Activated B cell treated with CpG ODN at 0.5 μM for 24 hours (primary cell): ENCODE measurements around the gene AXIN1. TPM values are rescaled to one million over a fixed set of nuclear protein-coding genes. Genes with fewer than 3 reads are reported as not detected.

ENCODE experiments used
- ATAC-seq: fragments of 200-7000 bp; cut with Tn5 transposase; one replicate; pipeline ENCODE4 v1.10.0; 2021; ENCODE audit warnings: low read depth, mild to moderate bottlenecking, moderate library complexity
- CTCF ChIA-PET: fragments of 350-600 bp; sonication (Branson Sonifier 250); formaldehyde crosslinking; loops from one replicate; lab custom pipeline; 2021; ENCODE audit warnings: antibody characterized with exemption; lab: Charles Lee
- POLR2A ChIA-PET: fragments of 350-600 bp; sonication (Branson Sonifier 250); formaldehyde crosslinking; loops from one replicate; lab custom pipeline; 2021; ENCODE audit warnings: antibody characterized with exemption; lab: Charles Lee
- DNase-seq: peaks from one replicate; pipeline ENCODE4 v3.0.0; 2022
- H3K27ac Mint-ChIP-seq: one replicate; pipeline ENCODE4 v1.8.0; 2020; ENCODE audit warnings: mixed read lengths
- H3K27me3 Mint-ChIP-seq: one replicate; pipeline ENCODE4 v1.8.0; 2021; ENCODE audit warnings: mixed read lengths
- H3K36me3 Mint-ChIP-seq: one replicate; pipeline ENCODE4 v1.8.0; 2021; ENCODE audit warnings: low read depth, mixed read lengths
- H3K4me1 Mint-ChIP-seq: one replicate; pipeline ENCODE4 v1.8.0; 2021; ENCODE audit warnings: mixed read lengths
- H3K4me3 Mint-ChIP-seq: one replicate; pipeline ENCODE4 v1.8.0; 2020; ENCODE audit warnings: mild to moderate bottlenecking, mixed read lengths
- H3K9me3 Mint-ChIP-seq: one replicate; pipeline ENCODE4 v1.8.0; 2020; ENCODE audit warnings: mixed read lengths
- CTCF ChIP-seq: fragments of 200-600 bp; IDR thresholded peaks from one replicate; pipeline ENCODE4 v1.8.0; 2022; ENCODE audit warnings: antibody characterized with exemption, mild to moderate bottlenecking
- intact Hi-C: fragments of 100-400 bp; cut with micrococcal nuclease; formaldehyde crosslinking; loops from one replicate; pipeline ENCODE4 v1.15.1; 2024
- total RNA-seq: library from RNA; stranded (reverse); gene quantifications from 2 replicates; pipeline ENCODE4 v1.2.3, GENCODE V29; 2022

The AXIN1 gene
- total RNA-seq, 1 donor from 2014 or later: 30.6 TPM

- H3K27ac Mint-ChIP-seq: no peak overlapping the region
- no peaks in the 10 kb centered on the region for H3K9me3 Mint-ChIP-seq
Observed at GRCh38 chr16:386641-387156, 34.2 kb upstream of the AXIN1 start.

GRCh38 chr16:383326-384051 lies 31.0 kb upstream of the AXIN1 start:
- CTCF ChIA-PET: interaction anchor here (0.8 to 1.3 kb wide), 4 partner anchors 8 to 18 kb away, joined by 3 to 4 read pairs (median 4); partner anchors contain the start of genes DECR2 and MRPL28
- POLR2A ChIA-PET: interaction anchor here (0.6 to 5.0 kb wide), 9 partner anchors 11 to 338 kb away, joined by 3 to 61 read pairs (median 5); partner anchors contain the start of genes ANTKMT, DECR2, FAM234A and MRPL28
- Mint-ChIP-seq H3K36me3 (no peaks in the 10 kb centered on the region), H3K27ac (peak overlapping the region; percentile 78), H3K4me1 (peaks cover 33% of the 10 kb centered on the region), H3K9me3 (no peaks in the 10 kb centered on the region), H3K4me3 (peak overlapping the region; percentile 89), H3K27me3 (no peaks in the 10 kb centered on the region)
- TF ChIP-seq CTCF: no peak
- DNase-seq: peak; percentile 56
- peak; percentile 60 for ATAC-seq
- intact Hi-C loops: loop anchor here (1.0 to 5.0 kb wide), 2 partner anchors 42 to 144 kb away; partner anchors contain the start of genes CAPN15 and RAB11FIP3

More at GRCh38 chr16:386641-387156, 34.2 kb upstream of the AXIN1 start:
- ChIA-PET CTCF (interaction anchor here (1.2 kb wide), 1 partner anchor 15 kb away, joined by 3 read pairs; the partner anchor contains the start of gene DECR2), POLR2A (interaction anchor here (0.6 to 0.7 kb wide), 2 partner anchors 12 to 262 kb away, joined by 4 to 5 read pairs; no protein-coding TSS in a partner anchor)
- no peaks in the 10 kb centered on the region for H3K27me3 Mint-ChIP-seq
- no peak for ATAC-seq
- intact Hi-C loops: no loop called here
- H3K36me3 Mint-ChIP-seq: no peaks in the 10 kb centered on the region
- no peak overlapping the region for H3K4me3 Mint-ChIP-seq
- peaks cover 24% of the 10 kb centered on the region for H3K4me1 Mint-ChIP-seq
- TF ChIP-seq CTCF: no peak
- no peak for DNase-seq

- no peak for TF ChIP-seq CTCF
- Mint-ChIP-seq H3K4me3 (peak within 1 kb of the TSS; percentile 89), H3K27me3 (no peaks in the 10 kb centered on the region), H3K4me1 (peaks cover 33% of the 10 kb centered on the region), H3K9me3 (no peaks in the 10 kb centered on the region), H3K36me3 (no peaks in the 10 kb centered on the region), H3K27ac (peak within 1 kb of the TSS; percentile 78)
- ATAC-seq (peak; percentile 67), DNase-seq (peak; percentile 73)
- intact Hi-C loops: loop anchor here (1.0 to 5.0 kb wide), 4 partner anchors 12 to 145 kb away; partner anchors contain the start of genes CAPN15, DECR2 and MRPL28
- CTCF ChIA-PET: interaction anchor here (1.1 to 1.3 kb wide), 3 partner anchors 10 to 19 kb away, joined by 3 to 4 read pairs (median 4); partner anchors contain the start of genes DECR2 and MRPL28
- POLR2A ChIA-PET: interaction anchor here (0.7 to 5.0 kb wide), 12 partner anchors 9 to 1832 kb away, joined by 3 to 61 read pairs (median 6); partner anchors contain the start of genes ANTKMT, AXIN1, DECR2 and FAM234A
Observed at GRCh38 chr16:381789-382717, 29.5 kb upstream of the AXIN1 start, which contains the start of gene PGAP6. TSS of gene PGAP6 (minus strand) at chr16:381978. CDS start at chr16:381821, 157 bp downstream.

GRCh38 chr16:381012-381788 lies 28.7 kb upstream of the AXIN1 start:
- Mint-ChIP-seq H3K4me1 (peaks cover 31% of the 10 kb centered on the region), H3K36me3 (no peaks in the 10 kb centered on the region), H3K27me3 (no peaks in the 10 kb centered on the region), H3K27ac (no peak overlapping the region), H3K9me3 (no peaks in the 10 kb centered on the region), H3K4me3 (peak overlapping the region; percentile 74)
- POLR2A ChIA-PET: interaction anchor here (1.2 to 5.0 kb wide), 4 partner anchors 10 to 29 kb away, joined by 3 to 61 read pairs (median 34); partner anchors contain the start of genes AXIN1, DECR2 and MRPL28
- intact Hi-C loops: loop anchor here (1.0 to 5.0 kb wide), 2 partner anchors 11 to 146 kb away; partner anchors contain the start of genes CAPN15 and MRPL28
- CTCF ChIA-PET: interaction anchor here (1.2 kb wide), 1 partner anchor 20 kb away, joined by 4 read pairs; the partner anchor contains the start of gene DECR2
- DNase-seq: peak; percentile 34
- peak; percentile 16 for ATAC-seq
- TF ChIP-seq CTCF: no peak
